Upper lobe of left lung (tissue), 4 donors: ENCODE measurements around the gene IL1RAPL1.

Experiments used
- POLR2AphosphoS5 ChIP-seq, 2 donors: sonication (generic); formaldehyde crosslinking; IDR thresholded peaks; one replicate each; pipeline ENCODE4 v1.5.1; 2017; ENCODE audit warnings: antibody characterized with exemption in 2 of 2
- TF ChIP-seq, protein P1 (sequence below), 6 experiments: fragments of 450-650 bp in 4 of 6; fragments of 200-600 bp in 2 of 6; sonication (generic) in 2 of 6; IDR thresholded peaks; one replicate each; pipeline ENCODE4 v1.5.1; 2016 to 2019; ENCODE audit warnings: antibody characterized with exemption in 6 of 6

DNA sequence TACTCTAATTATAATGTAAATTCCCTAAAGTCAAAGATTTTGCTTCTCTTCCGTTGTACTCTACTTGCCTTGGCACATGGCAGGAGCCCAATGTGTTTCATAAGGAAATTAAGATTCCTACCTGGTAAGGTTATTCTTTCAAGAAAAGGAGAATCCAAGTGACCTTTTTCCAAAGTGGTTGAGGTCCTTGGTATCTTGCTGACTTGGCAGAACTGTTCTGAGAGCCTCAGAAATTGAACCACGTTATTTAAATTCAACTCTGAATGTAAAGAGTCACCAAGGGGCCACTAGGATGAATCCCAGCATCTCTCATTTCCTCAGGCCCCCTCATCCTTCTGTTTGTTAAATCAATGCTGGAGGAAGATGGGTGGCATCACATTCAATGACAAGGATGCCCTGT lies 1209.9 kb downstream of the IL1RAPL1 start:
- TF ChIP-seq, protein P1, sequence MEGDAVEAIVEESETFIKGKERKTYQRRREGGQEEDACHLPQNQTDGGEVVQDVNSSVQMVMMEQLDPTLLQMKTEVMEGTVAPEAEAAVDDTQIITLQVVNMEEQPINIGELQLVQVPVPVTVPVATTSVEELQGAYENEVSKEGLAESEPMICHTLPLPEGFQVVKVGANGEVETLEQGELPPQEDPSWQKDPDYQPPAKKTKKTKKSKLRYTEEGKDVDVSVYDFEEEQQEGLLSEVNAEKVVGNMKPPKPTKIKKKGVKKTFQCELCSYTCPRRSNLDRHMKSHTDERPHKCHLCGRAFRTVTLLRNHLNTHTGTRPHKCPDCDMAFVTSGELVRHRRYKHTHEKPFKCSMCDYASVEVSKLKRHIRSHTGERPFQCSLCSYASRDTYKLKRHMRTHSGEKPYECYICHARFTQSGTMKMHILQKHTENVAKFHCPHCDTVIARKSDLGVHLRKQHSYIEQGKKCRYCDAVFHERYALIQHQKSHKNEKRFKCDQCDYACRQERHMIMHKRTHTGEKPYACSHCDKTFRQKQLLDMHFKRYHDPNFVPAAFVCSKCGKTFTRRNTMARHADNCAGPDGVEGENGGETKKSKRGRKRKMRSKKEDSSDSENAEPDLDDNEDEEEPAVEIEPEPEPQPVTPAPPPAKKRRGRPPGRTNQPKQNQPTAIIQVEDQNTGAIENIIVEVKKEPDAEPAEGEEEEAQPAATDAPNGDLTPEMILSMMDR (IDR thresholded peaks at IDR 0.05): no peak
- no peak for TF ChIP-seq POLR2AphosphoS5 (IDR thresholded peaks at IDR 0.05)
